ENCODE data around the gene ACTRT2. TPM values are rescaled to one million over a fixed set of nuclear protein-coding genes. Genes with fewer than 3 reads are reported as not detected.

Gene ACTRT2
- total RNA-seq, 1 experiment from 2014 or later: not detected

- Histone ChIP-seq H3K27ac (ENCODE audit: low read depth, low read length, poor library complexity, severe bottlenecking) (no peak overlapping the region), H3K27me3 (replicated peaks; ENCODE audit: insufficient read depth, low read depth, low read length, poor library complexity) (peaks cover 4% of the 10 kb centered on the region), H3K36me3 (ENCODE audit: insufficient read depth, low read length, poor library complexity, severe bottlenecking) (no peaks in the 10 kb centered on the region), H3K9me3 (ENCODE audit: low read depth, low read length, poor library complexity, severe bottlenecking) (peaks cover 6% of the 10 kb centered on the region), H3K4me1 (ENCODE audit: insufficient read depth, low read length, poor library complexity, severe bottlenecking) (no peaks in the 10 kb centered on the region), H3K4me3 (ENCODE audit: low read depth, low read length, poor library complexity, severe bottlenecking) (no peak overlapping the region)
- intact Hi-C loops (cut with micrococcal nuclease; ENCODE audit: unreplicated experiment): no loop called here
- DNase-seq (ENCODE audit: low spot score): no peak
- POLR2A ChIA-PET (ENCODE audit: low non-redundant PET): no interaction called here
- CTCF ChIA-PET: no interaction called here
- no TSS peak for BruUV-seq (replicated peaks)
- no peak for TF ChIP-seq EZH2 (IDR thresholded peaks at IDR 0.05; ENCODE audit: borderline replicate concordance, low read depth, low read length, poor library complexity, severe bottlenecking)
- TF ChIP-seq, protein P1, sequence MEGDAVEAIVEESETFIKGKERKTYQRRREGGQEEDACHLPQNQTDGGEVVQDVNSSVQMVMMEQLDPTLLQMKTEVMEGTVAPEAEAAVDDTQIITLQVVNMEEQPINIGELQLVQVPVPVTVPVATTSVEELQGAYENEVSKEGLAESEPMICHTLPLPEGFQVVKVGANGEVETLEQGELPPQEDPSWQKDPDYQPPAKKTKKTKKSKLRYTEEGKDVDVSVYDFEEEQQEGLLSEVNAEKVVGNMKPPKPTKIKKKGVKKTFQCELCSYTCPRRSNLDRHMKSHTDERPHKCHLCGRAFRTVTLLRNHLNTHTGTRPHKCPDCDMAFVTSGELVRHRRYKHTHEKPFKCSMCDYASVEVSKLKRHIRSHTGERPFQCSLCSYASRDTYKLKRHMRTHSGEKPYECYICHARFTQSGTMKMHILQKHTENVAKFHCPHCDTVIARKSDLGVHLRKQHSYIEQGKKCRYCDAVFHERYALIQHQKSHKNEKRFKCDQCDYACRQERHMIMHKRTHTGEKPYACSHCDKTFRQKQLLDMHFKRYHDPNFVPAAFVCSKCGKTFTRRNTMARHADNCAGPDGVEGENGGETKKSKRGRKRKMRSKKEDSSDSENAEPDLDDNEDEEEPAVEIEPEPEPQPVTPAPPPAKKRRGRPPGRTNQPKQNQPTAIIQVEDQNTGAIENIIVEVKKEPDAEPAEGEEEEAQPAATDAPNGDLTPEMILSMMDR (conservative IDR thresholded peaks at IDR 0.05; ENCODE audit: low read depth, low read length): no peak
Observed at GRCh38 chr1:2991753-2992495, 29.3 kb upstream of the ACTRT2 start.

DNA sequence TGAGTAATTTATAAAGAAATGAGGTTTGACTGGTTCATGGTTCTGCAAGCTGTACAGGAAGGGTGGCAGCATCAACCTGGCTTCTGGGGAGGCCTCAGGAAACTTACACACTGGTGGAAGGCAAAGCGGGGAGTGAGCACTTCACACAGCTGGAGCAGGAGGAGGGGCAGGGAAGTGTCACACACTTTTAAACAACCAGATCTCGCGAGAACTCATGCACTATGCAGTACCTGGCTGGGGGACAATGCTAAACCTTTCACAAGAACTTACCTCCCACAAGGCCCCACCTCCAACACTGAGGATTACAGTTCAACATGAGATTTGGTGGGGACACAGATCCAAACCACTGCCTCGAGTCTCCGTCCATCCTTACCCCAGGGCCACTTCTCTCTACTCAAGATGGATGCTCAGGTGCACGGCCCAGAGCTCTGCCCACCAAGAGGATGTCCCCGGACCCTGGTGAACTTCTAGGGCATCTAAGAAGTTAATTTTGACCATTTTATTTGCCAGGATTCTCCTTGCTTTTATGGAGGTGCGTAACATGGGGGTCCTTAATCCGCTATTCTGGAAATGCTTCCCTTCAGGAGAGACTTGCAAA is 22.7 kb upstream of the ACTRT2 start:
- intact Hi-C loops (cut with micrococcal nuclease; ENCODE audit: unreplicated experiment): no loop called here
- DNase-seq (ENCODE audit: low spot score): no peak
- ChIA-PET CTCF (no interaction called here), POLR2A (ENCODE audit: low non-redundant PET) (no interaction called here)
- Histone ChIP-seq H3K27ac (ENCODE audit: low read depth, low read length, poor library complexity, severe bottlenecking) (no peak overlapping the region), H3K27me3 (replicated peaks; ENCODE audit: insufficient read depth, low read depth, low read length, poor library complexity) (peaks cover 36% of the 10 kb centered on the region), H3K4me3 (ENCODE audit: low read depth, low read length, poor library complexity, severe bottlenecking) (no peak overlapping the region), H3K36me3 (ENCODE audit: insufficient read depth, low read length, poor library complexity, severe bottlenecking) (no peaks in the 10 kb centered on the region), H3K9me3 (ENCODE audit: low read depth, low read length, poor library complexity, severe bottlenecking) (peaks cover 6% of the 10 kb centered on the region), H3K4me1 (ENCODE audit: insufficient read depth, low read length, poor library complexity, severe bottlenecking) (no peaks in the 10 kb centered on the region)
- TF ChIP-seq, protein P1 (conservative IDR thresholded peaks at IDR 0.05; ENCODE audit: low read depth, low read length): no peak
- no peak for TF ChIP-seq EZH2 (IDR thresholded peaks at IDR 0.05; ENCODE audit: borderline replicate concordance, low read depth, low read length, poor library complexity, severe bottlenecking)
- BruUV-seq (replicated peaks): no TSS peak

GRCh38 chr1:2999138-2999537 is 22.1 kb upstream of the ACTRT2 start:
- BruUV-seq (replicated peaks): no TSS peak

More at GRCh38 chr1:2999138-2999537, 22.1 kb upstream of the ACTRT2 start:
- H3K27ac ChIP-seq (ENCODE audit: low read depth, low read length, poor library complexity, severe bottlenecking): no peak overlapping the region
- no peaks in the 10 kb centered on the region for H3K4me1 ChIP-seq (ENCODE audit: insufficient read depth, low read length, poor library complexity, severe bottlenecking)
- peaks cover 37% of the 10 kb centered on the region for H3K27me3 ChIP-seq (replicated peaks; ENCODE audit: insufficient read depth, low read depth, low read length, poor library complexity)
- ChIA-PET POLR2A (ENCODE audit: low non-redundant PET) (no interaction called here), CTCF (no interaction called here)
- no peaks in the 10 kb centered on the region for H3K36me3 ChIP-seq (ENCODE audit: insufficient read depth, low read length, poor library complexity, severe bottlenecking)
- no peak for DNase-seq (ENCODE audit: low spot score)
- TF ChIP-seq, protein P1 (conservative IDR thresholded peaks at IDR 0.05; ENCODE audit: low read depth, low read length): no peak
- no peak for TF ChIP-seq EZH2 (IDR thresholded peaks at IDR 0.05; ENCODE audit: borderline replicate concordance, low read depth, low read length, poor library complexity, severe bottlenecking)
- intact Hi-C loops (cut with micrococcal nuclease; ENCODE audit: unreplicated experiment): no loop called here
- H3K4me3 ChIP-seq (ENCODE audit: low read depth, low read length, poor library complexity, severe bottlenecking): no peak overlapping the region
- H3K9me3 ChIP-seq (ENCODE audit: low read depth, low read length, poor library complexity, severe bottlenecking): peaks cover 6% of the 10 kb centered on the region
